IPS-NIHi7 (cell line): Measurements from ENCODE around the gene PARD3.

Experiments used
- DNase-seq: peaks from one replicate; pipeline ENCODE4 v3.0.0; 2012; ENCODE audit warnings: mixed read lengths; ENCODE audit errors: extremely low spot score

PARD3 gene

GRCh38 chr10:34825414-34825813, 10.3 kb upstream of the PARD3 start:
- no peak for DNase-seq

GRCh38 chr10:34824870-34825269, 9.8 kb upstream of the PARD3 start:
- peak; percentile 44 for DNase-seq

GRCh38 chr10:34821587-34822585, 6.8 kb upstream of the PARD3 start:
- DNase-seq = no peak

- no peak for DNase-seq
Observed at GRCh38 chr10:34817586-34817985, 2.5 kb upstream of the PARD3 start.

GRCh38 chr10:34817054-34817453, 2.0 kb upstream of the PARD3 start:
- DNase-seq = no peak

GRCh38 chr10:34816501-34817002, 1.5 kb upstream of the PARD3 start:
- no peak for DNase-seq

- no peak for DNase-seq
Observed at GRCh38 chr10:34816085-34816496, 995 bp upstream of the PARD3 start.

GRCh38 chr10:34814913-34815184, 247 bp downstream of the PARD3 start:
- DNase-seq = no peak

- DNase-seq = peak; percentile 72
Observed at GRCh38 chr10:34814223-34814912, 728 bp downstream of the PARD3 start.

GRCh38 chr10:34813626-34814222, 1.4 kb downstream of the PARD3 start:
- DNase-seq = no peak

GRCh38 chr10:34812771-34813170, 2.3 kb downstream of the PARD3 start:
- DNase-seq = no peak

GRCh38 chr10:34811968-34812514, 3.1 kb downstream of the PARD3 start:
- DNase-seq = no peak

GRCh38 chr10:34811126-34811967, 3.7 kb downstream of the PARD3 start:
- no peak for DNase-seq

- DNase-seq = no peak
Observed at GRCh38 chr10:34809796-34810195, 5.3 kb downstream of the PARD3 start.

- DNase-seq = peak; percentile 55
Observed at GRCh38 chr10:34808801-34809745, 6.0 kb downstream of the PARD3 start.

- no peak for DNase-seq
Observed at GRCh38 chr10:34808336-34808735, 6.8 kb downstream of the PARD3 start.

- DNase-seq = no peak
Observed at GRCh38 chr10:34804306-34804705, 10.8 kb downstream of the PARD3 start.

GRCh38 chr10:34802692-34803091, 12.4 kb downstream of the PARD3 start:
- no peak for DNase-seq

- DNase-seq = no peak
Observed at GRCh38 chr10:34801097-34801733, 13.9 kb downstream of the PARD3 start.

GRCh38 chr10:34800624-34801023, 14.5 kb downstream of the PARD3 start:
- DNase-seq = no peak
